Measurements from ENCODE around the gene MON1A. TPM values are rescaled to one million over a fixed set of nuclear protein-coding genes. Genes with fewer than 3 reads are reported as not detected.

Gene MON1A
- total and polyA plus RNA-seq, 4 donors: 7.0 to 12.3 (median 9.4) TPM

DNA sequence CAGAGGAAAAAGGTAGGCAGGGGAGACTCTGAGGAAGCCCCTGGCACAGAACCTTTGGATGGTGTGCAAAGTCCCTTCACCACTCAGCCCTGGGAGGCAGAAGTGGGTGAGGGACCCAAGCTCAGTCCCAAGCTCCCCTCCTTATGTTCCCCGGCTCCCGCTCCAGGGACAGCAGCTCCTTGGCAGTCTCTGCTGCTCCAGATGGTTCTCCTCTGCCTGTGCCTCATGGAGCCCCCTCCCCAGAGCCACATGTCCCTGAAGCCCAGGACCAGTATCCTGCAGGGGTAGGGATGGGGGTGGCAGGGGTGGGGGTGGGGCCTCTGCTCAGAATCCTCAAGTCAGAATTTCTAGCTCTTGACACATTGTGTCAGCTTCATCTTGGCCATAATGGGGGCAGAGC, 51.9 kb downstream of the MON1A start:
- no peaks in the 10 kb centered on the region for H3K36me3 ChIP-seq (ENCODE audit: control insufficient read depth in 4 of 4, insufficient read depth in 4 of 4, low read length in 4 of 4)
- no peak overlapping the region for H3K9ac ChIP-seq (ENCODE audit: insufficient read depth in 1 of 2, low read length in 2 of 2)
- no peak overlapping the region for H3K4me3 ChIP-seq
- ATAC-seq (ENCODE audit: insufficient read depth, low FRiP score) (no peak), DNase-seq (peak; percentile 77 to 85 (median 78))
- WGBS, 2 donors: 54 to 76% methylated on average over 2 of the region's 2 CpGs
- TF ChIP-seq, protein P1, sequence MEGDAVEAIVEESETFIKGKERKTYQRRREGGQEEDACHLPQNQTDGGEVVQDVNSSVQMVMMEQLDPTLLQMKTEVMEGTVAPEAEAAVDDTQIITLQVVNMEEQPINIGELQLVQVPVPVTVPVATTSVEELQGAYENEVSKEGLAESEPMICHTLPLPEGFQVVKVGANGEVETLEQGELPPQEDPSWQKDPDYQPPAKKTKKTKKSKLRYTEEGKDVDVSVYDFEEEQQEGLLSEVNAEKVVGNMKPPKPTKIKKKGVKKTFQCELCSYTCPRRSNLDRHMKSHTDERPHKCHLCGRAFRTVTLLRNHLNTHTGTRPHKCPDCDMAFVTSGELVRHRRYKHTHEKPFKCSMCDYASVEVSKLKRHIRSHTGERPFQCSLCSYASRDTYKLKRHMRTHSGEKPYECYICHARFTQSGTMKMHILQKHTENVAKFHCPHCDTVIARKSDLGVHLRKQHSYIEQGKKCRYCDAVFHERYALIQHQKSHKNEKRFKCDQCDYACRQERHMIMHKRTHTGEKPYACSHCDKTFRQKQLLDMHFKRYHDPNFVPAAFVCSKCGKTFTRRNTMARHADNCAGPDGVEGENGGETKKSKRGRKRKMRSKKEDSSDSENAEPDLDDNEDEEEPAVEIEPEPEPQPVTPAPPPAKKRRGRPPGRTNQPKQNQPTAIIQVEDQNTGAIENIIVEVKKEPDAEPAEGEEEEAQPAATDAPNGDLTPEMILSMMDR (IDR thresholded peaks at IDR 0.05; ENCODE audit: control extremely low read depth, extremely low read depth): no peak
- peaks cover 0 to 3% (median 0%) of the 10 kb centered on the region in 4 donors for H3K9me3 ChIP-seq (ENCODE audit: control insufficient read depth in 4 of 4, insufficient read depth in 3 of 4, low read length in 3 of 4)
- H3K4me1 ChIP-seq (ENCODE audit: control insufficient read depth in 5 of 5, insufficient read depth in 5 of 5, low read length in 5 of 5): peaks cover 0 to 40% (median 10%) of the 10 kb centered on the region in 5 donors
- H3K27ac ChIP-seq (ENCODE audit: low read depth in 1 of 2, low read length in 1 of 2): no peak overlapping the region
- no peaks in the 10 kb centered on the region for H3K27me3 ChIP-seq (ENCODE audit: control insufficient read depth in 3 of 3, insufficient read depth in 3 of 3, low read length in 2 of 3)

DNA sequence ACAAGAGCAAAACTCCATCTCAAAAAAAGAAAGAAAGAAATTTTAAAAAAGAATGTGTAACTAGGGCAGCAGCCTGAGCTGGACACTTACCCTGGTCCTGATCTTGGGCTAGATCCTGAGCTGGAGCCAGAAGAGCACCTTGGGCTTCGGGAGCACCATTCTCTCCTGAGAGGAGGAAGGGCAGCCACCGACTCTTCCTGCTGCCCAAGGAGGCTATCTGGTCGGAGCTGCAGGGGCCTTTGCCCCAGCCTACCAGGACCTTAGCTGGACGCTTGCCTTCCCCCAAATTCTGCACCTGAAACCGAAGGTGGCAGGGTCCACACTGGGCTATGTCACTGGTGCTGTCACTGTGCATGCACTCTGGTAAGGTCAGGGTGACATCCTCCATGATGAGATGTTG, 53.0 kb downstream of the MON1A start:
- WGBS, 2 donors: 81 to 88% methylated on average over 5 of the region's 5 CpGs
- Histone ChIP-seq H3K27ac (ENCODE audit: low read depth in 1 of 2, low read length in 1 of 2) (no peak overlapping the region), H3K4me3 (no peak overlapping the region), H3K36me3 (ENCODE audit: control insufficient read depth in 4 of 4, insufficient read depth in 4 of 4, low read length in 4 of 4) (no peaks in the 10 kb centered on the region), H3K4me1 (ENCODE audit: control insufficient read depth in 5 of 5, insufficient read depth in 5 of 5, low read length in 5 of 5) (peaks cover 0 to 29% (median 8%) of the 10 kb centered on the region in 5 donors), H3K9ac (ENCODE audit: insufficient read depth in 1 of 2, low read length in 2 of 2) (no peak overlapping the region), H3K27me3 (ENCODE audit: control insufficient read depth in 3 of 3, insufficient read depth in 3 of 3, low read length in 2 of 3) (peaks cover 0 to 1% (median 0%) of the 10 kb centered on the region in 3 donors), H3K9me3 (ENCODE audit: control insufficient read depth in 4 of 4, insufficient read depth in 3 of 4, low read length in 3 of 4) (peaks cover 0 to 3% (median 0%) of the 10 kb centered on the region in 4 donors)
- TF ChIP-seq, protein P1 (IDR thresholded peaks at IDR 0.05; ENCODE audit: control extremely low read depth, extremely low read depth): no peak
- DNase-seq (no peak), ATAC-seq (ENCODE audit: insufficient read depth, low FRiP score) (no peak)

DNA sequence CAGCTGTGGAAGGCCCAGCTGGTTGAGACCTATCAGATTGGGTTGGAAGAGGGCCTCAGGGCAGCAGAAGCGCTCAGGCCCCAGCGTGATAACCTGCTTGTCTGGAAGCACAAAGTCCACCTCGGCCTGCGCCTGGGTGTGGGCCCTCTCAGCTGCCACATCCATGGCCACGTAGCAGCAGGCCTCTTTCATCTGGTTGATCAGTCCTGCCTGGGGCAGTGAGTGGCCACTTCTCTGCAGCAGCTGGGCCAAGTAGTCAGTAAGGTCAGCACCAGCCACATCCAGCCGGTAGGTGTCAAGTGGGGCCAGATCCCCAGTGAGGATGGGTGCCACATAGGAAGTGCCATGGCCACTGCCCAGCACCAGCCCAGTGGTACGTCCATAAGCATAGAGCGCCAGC, 56.0 kb downstream of the MON1A start:
- peaks cover under 1 to 27% (median 18%) of the 10 kb centered on the region in 3 donors for H3K27me3 ChIP-seq (ENCODE audit: control insufficient read depth in 3 of 3, insufficient read depth in 3 of 3, low read length in 2 of 3)
- peaks cover 0 to 20% (median 4%) of the 10 kb centered on the region in 5 donors for H3K4me1 ChIP-seq (ENCODE audit: control insufficient read depth in 5 of 5, insufficient read depth in 5 of 5, low read length in 5 of 5)
- TF ChIP-seq, protein P1 (IDR thresholded peaks at IDR 0.05; ENCODE audit: control extremely low read depth, extremely low read depth): no peak
- H3K27ac ChIP-seq (ENCODE audit: low read depth in 1 of 2, low read length in 1 of 2): no peak overlapping the region
- no peak for DNase-seq
- ATAC-seq (ENCODE audit: insufficient read depth, low FRiP score): no peak
- H3K9ac ChIP-seq (ENCODE audit: insufficient read depth in 1 of 2, low read length in 2 of 2): no peak overlapping the region
- WGBS, 2 donors: 91 to 93% methylated on average over 8 of the region's 8 CpGs
- H3K36me3 ChIP-seq (ENCODE audit: control insufficient read depth in 4 of 4, insufficient read depth in 4 of 4, low read length in 4 of 4): no peaks in the 10 kb centered on the region
- H3K4me3 ChIP-seq: no peak overlapping the region
- H3K9me3 ChIP-seq (ENCODE audit: control insufficient read depth in 4 of 4, insufficient read depth in 3 of 4, low read length in 3 of 4): no peaks in the 10 kb centered on the region

DNA sequence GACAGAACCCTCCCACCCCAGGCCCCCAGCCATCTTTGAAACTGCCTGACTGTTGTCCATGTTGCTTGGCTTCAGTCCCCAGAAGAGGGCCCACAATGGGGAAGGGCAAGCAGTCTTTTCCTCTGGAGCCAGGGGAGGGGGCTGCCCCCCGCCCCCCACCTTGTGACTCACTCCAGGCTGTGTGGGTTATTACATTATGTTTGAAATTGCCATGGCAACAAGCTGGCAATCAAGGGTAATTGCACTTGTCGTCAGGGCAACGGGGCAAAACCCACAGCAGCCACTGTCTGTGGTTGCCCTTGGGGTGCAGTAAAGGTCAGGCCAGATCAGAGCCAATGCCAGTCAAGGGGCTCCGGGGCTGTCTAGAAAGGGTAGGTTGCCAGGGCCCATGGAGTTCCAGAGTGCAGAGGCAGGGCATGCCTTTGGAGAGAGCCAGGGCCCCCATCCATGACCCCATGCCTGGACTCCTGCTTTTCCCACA, 56.8 kb downstream of the MON1A start:
- ATAC-seq (ENCODE audit: insufficient read depth, low FRiP score) (no peak), DNase-seq (no peak)
- Histone ChIP-seq H3K9me3 (ENCODE audit: control insufficient read depth in 4 of 4, insufficient read depth in 3 of 4, low read length in 3 of 4) (peaks cover 0 to 2% (median 0%) of the 10 kb centered on the region in 4 donors), H3K27ac (ENCODE audit: low read depth in 1 of 2, low read length in 1 of 2) (no peak overlapping the region), H3K4me1 (ENCODE audit: control insufficient read depth in 5 of 5, insufficient read depth in 5 of 5, low read length in 5 of 5) (peaks cover 0 to 17% (median 4%) of the 10 kb centered on the region in 5 donors), H3K27me3 (ENCODE audit: control insufficient read depth in 3 of 3, insufficient read depth in 3 of 3, low read length in 2 of 3) (peaks cover 5 to 34% (median 25%) of the 10 kb centered on the region in 3 donors), H3K36me3 (ENCODE audit: control insufficient read depth in 4 of 4, insufficient read depth in 4 of 4, low read length in 4 of 4) (no peaks in the 10 kb centered on the region), H3K4me3 (no peak overlapping the region), H3K9ac (ENCODE audit: insufficient read depth in 1 of 2, low read length in 2 of 2) (no peak overlapping the region)
- 50 to 61% methylated on average over 4 of the region's 4 CpGs for WGBS, 2 donors
- TF ChIP-seq, protein P1 (IDR thresholded peaks at IDR 0.05; ENCODE audit: control extremely low read depth, extremely low read depth): no peak

All from lung (tissue), 12 donors.